ENCODE results near the gene RBM25.

Gene RBM25

DNA sequence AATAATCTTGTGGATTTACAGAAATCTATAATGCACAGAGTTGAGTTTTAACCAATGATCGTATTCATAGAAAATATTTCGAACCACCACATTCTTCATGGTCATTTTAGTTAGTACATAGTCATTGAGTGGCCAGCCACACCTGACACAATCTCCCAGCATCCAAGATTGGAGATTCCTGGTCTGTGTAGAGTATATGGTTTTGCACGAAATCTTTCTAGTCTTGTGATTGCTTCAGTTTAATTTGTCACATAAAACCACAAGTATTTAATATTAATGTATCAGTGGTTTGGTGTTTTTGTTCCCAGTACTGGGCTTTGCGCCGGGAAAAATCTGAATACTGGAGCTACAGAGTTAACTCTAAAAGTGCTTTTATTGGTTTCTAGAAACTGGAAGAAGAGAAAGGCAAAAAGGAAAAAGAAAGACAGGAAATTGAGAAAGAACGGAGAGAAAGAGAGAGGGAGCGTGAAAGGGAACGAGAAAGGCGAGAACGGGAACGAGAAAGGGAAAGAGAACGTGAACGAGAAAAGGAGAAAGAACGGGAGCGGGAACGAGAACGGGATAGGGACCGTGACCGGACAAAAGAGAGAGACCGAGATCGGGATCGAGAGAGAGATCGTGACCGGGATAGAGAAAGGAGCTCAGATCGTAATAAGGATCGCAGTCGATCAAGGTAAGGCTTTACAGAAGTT is 44.6 kb downstream of the RBM25 start:
- DNase-seq (ENCODE audit: low spot score): no peak

DNA sequence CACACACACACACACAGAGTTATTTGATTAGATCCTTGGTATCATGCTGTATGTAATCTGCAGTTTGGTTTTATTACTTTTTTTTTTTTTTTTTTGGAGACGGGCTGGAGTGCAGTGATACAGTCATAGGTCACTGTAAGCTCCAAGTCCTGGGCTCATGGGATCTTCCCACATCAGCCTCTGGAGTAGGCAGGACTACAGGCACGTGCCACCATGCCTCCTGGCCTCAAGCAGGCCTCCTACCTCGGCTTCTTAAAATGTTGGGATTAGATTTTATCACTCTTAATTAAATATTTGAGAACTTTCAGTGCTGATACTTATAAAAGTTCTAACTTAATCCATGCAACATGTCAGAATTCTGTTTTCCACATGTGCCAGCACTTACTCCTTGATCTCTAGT is 46.7 kb downstream of the RBM25 start:
- no peak for DNase-seq (ENCODE audit: low spot score)

DNA sequence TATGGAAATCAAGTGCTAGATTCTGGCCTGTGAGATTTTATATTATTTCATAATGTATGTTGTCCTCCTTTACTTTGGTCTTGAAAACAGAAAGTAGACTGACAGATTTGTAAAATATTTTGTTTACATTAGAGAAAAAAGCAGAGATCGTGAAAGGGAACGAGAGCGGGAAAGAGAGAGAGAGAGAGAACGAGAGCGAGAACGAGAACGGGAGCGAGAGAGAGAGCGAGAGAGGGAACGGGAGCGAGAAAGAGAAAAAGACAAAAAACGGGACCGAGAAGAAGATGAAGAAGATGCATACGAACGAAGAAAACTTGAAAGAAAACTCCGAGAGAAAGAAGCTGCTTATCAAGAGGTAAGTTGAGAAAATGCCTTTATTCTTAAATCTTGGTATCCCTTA is 47.4 kb downstream of the RBM25 start:
- no peak for DNase-seq (ENCODE audit: low spot score)

DNA sequence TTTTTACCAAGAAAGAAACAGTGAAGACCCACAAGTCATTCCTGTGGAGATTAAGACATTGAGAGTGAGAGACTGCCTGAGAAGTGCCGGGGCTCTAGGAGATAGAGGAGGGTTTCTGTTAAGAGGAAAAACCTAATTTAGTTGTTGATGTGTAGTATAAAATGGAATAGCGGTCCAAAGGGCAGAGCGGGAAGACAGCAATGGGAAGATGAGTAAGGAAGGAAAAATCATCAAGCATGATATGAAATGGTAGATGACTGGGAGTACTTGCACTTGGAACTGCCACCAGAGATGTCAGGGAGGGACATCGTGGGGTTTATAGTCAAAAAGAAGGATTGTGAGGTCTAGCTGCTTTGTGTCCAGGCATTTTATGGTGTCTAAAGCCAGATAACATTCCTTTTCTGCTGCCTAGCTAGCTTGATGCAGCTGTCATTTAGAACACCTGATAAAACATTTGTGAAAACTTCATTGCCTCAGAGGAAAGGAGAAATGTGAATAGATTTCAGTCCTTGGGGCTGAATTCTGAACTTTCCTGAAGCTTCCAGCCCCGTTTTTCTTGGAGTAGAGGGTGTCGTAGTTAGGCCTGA is 57.8 kb downstream of the RBM25 start:
- no peak for DNase-seq (ENCODE audit: low spot score)

DNA sequence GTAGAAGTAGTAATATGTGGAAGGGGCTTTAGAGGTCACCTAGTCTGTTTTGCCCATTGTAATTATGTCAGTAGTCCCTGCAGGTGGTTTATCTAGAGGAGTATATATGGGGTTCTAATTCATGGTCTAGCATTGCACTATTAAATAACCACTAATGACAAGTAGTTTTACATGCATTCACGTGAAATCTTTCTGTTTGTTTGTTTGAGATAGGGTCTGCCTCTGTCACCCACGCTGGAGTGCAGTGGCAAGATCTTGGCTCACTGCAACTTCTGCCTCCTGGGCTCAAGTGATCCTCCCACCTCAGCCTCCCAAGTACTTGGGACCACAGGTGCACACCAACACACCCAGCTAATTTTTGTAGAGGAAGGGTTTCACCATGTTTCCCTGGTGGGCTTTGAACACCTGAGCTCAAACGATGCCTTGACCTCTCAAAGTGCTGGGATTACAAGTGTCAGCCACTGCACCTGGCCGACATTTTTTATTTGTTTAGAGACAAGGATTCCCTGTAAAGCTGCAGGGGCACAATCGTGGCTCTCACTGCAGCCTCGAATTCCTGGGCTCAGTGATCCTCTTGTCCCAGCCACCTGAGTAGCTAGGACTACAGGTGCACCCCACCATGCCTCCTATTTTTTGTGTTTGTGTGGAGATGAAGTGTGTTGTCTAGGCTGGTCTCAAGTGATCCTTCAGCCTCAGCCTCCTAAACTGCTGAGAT is 66.0 kb downstream of the RBM25 start:
- no peak for DNase-seq (ENCODE audit: low spot score)

DNA sequence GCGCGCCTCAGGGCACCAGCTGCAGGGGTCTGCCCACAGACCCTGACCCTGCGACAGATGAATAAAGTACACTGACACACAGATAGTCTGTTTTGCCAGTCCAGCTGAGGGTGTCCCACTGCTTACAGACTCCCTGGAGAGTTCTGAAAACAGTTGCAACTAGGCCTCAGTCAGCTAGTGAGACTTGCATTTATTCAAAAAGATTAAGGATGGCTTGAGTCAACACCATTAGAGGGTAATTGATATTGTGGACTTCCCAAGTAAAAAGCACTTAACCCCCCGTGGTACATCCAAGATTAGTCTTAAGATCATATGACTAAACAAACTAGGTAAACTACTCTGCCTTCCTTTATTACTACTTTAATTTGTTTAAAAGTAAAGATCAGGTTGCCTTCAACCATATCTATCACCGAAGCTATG is 66.8 kb downstream of the RBM25 start:
- no peak for DNase-seq (ENCODE audit: low spot score)

DNA sequence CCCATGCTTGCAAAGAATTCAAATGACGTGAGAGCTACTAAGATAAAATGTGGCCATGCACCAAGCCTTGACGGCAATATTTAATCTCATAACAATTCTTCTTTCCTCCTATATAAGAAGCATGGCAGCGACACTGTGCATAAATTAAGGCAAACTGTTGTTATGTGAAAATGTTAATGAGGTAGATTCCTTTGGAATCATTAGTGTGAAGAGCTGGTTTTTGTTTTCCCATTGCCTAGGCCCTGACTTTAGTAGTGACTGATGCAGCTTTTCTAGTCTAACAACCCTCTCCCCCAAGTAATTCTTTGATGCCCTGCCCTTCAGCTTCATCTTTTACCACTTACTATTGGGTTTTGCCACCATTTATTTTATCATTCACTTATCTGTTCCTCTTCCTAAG is 67.4 kb downstream of the RBM25 start:
- DNase-seq (ENCODE audit: low spot score): no peak

DNA sequence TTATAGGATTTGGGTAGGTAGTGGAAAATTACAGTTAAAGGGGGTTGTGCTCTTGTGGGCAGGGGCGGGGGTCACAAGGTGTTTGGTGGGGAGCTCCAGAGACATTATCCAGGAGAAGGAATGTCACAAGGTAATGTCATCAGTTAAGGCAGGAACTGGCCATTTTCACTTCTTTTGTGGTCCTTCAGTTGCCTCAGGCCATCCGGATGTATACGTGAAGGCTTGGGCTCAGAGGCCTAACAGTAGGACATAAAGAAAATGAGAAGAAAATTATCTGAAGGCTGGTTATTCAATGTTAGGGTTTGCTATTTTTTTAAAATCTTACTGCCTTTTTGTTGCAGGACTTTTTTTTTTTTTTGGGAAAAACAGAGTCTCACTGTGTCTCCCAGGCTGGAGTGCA is 75.5 kb downstream of the RBM25 start:
- DNase-seq (ENCODE audit: low spot score): no peak

DNA sequence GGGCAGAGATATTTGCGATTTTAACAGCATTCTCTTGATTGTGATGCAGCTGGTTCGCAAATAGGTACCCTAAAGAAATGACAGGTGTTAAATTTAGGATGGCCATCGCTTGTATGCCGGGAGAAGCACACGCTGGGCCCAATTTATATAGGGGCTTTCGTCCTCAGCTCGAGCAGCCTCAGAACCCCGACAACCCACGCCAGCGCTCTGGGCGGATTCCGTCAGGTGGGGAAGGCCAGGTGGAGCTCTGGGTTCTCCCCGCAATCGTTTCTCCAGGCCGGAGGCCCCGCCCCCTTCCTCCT is 77.7 kb downstream of the RBM25 start:
- no peak for DNase-seq (ENCODE audit: low spot score)

DNA sequence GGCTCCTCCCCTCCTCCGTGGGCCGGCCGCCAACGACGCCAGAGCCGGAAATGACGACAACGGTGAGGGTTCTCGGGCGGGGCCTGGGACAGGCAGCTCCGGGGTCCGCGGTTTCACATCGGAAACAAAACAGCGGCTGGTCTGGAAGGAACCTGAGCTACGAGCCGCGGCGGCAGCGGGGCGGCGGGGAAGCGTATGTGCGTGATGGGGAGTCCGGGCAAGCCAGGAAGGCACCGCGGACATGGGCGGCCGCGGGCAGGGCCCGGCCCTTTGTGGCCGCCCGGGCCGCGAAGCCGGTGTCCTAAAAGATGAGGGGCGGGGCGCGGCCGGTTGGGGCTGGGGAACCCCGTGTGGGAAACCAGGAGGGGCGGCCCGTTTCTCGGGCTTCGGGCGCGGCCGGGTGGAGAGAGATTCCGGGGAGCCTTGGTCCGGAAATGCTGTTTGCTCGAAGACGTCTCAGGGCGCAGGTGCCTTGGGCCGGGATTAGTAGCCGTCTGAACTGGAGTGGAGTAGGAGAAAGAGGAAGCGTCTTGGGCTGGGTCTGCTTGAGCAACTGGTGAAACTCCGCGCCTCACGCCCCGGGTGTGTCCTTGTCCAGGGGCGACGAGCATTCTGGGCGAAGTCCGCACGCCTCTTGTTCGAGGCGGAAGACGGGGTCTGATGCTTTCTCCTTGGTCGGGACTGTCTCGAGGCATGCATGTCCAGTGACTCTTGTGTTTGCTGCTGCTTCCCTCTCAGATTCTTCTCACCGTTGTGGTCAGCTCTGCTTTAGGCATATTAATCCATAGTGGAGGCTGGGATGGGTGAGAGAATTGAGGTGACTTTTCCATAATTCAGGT is 78.3 kb downstream of the RBM25 start, which contains the start of gene PSEN1:
PSEN1 (plus strand) TSS at position 121 of the 839 bp plus-strand sequence. CDS start 11,513 bp downstream, outside the sequence.
- peak; percentile 98 for DNase-seq (ENCODE audit: low spot score)

DNA sequence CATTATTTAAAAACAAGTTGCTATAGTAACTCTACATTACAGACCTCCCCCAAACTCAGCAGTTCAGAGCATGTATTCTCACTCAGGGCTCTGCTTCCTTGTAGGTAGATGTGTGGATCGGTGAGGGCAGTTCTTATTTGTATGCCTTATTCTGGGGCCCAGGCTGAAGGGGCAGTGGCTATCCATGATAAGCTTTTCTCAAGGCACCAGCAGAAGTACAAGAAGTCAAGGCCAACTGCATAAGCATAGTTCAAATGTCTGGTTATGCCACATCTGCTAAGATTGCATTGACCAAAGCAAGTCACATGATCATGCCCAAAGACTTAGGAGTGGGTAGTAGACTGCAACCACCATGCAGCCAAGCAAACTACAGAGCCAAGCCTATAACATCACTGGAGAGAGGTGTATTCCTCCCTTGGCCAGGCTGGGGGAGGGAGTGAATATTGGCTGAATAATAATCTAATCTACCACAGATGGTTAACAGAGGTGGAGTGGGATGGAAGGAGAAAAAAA is 82.5 kb downstream of the RBM25 start:
- DNase-seq (ENCODE audit: low spot score): no peak

DNA sequence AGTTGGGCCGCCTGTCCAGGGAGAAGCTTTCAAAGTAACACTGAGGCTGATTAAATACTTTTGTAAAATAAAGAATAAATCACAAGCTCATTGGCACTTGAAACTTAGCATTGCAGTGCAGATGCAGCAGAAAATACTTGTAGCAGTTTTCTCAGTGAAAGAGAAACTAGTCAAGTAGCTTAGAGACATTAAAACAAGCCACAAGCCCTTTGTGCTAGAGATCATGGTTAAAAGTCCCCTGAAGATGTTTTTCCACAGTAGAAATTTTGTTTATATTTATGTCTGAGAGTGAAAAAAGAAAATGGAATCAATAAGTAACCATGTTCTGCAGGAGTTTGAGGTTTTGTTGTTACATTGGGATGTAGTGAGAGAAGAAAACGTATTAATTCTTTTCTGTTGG is 83.9 kb downstream of the RBM25 start:
- no peak for DNase-seq (ENCODE audit: low spot score)

DNA sequence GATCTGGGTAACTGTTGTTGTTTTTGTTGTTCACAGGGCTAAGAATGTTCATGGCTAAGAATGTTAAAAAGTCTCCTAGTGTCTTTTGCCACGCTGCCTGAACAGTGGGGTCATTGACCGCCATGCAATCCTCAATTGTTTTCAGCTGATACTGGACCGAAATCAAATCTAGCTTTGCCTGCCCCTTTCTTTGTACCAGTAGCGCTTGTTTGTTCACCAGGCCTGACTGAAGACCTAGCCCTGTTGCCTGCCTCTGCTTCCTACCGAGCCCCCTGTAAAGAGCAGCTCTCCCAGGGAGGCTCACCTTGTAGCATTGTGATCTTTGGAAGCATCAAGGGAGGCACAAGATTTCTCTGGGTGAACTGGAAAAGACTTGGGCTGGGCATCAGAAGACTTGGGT is 84.7 kb downstream of the RBM25 start:
- DNase-seq (ENCODE audit: low spot score): peak; percentile 52

DNA sequence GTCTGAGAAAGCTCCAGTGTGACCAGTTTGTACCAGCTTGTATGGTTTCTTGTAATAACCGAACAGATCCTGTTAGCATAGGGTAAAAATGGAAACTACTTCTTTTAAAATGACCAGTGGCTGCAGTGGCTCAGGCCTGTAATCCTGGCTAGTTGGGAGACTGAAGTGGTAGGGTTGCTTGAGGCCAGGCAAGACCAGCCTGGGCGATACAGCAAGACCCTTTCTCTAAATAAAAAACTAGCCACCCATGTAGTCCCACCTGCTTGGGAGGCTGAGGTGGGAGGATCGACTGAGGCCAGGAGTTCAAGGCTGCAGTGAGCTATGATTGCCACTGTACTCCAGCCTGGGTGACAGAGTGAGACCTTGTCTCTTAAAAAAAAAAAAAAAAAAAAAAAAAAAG is 85.3 kb downstream of the RBM25 start:
- no peak for DNase-seq (ENCODE audit: low spot score)

DNA sequence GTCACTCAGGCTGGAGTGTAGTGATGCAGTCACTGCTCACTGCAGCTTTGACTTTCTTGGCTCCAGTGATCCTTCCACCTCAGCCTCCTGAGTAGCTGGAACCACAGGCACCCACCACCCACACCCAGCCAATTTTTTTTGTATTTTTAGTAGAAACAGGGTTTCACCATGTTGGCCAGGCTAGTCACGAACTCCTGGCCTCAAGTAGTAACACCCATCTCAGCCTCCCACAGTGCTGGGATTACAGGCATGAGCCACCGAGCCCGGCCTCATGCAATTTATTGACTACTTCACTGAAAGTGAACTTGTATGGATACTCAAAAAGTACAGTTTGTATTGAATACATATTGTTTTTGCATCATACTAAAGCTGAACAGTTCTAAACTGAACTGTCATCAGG is 87.0 kb downstream of the RBM25 start:
- DNase-seq (ENCODE audit: low spot score): no peak

DNA sequence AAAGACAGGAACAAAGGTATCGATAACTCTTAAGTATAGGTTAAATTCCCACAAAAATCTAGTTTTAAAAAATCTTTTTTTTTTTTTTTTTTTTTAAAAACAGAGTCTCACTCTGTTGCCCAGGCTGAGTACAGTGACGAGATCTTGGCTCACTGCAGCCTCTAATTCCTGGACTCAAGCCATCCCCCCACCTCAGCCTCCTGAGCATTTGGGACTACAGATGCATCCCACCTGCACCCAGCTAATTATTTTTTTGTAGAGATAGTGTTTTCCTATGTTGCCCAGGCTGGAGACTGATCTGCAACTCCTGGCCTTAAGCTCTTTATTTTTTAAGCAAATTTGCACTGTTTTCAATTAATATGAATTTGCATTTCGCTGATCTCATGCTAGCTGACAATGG is 87.8 kb downstream of the RBM25 start:
- no peak for DNase-seq (ENCODE audit: low spot score)

DNA sequence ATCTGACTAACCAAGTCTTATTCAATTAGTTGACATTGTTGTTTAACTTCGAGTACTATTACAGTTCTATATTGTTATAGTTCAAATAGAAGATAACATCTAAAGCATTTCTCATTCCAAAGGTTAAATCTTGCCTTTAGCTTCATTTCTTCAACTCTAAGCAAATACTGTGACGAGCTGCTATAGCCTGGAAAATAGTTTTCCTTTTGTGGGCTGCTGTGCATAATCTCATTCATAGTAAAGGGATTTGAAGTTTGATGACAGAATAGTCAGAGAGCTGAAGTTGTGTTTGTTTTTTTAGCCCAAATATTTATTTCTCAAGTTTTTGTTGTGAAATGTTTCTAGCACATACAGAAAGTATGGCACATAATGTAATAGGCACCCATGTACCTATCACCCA is 91.4 kb downstream of the RBM25 start:
- DNase-seq (ENCODE audit: low spot score): no peak

DNA sequence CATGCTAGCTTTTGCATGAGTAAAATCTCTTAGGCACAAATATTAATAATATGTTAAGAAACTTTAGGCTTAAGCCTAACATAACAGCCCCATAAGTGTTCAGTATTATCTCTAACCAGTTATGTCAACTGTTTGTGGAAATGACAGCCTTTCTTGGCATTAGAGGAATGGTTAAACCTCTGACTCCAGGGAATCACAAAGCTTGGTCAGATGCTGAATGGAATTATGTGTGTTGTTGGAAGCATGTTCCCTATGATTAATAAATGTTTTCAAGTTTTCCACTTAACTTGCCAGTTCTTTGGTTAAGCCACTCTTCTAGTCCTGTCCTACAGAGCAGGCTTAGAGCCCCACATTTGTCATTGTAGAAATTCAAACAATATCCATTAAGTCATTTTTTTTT is 94.9 kb downstream of the RBM25 start:
- DNase-seq (ENCODE audit: low spot score): no peak

DNA sequence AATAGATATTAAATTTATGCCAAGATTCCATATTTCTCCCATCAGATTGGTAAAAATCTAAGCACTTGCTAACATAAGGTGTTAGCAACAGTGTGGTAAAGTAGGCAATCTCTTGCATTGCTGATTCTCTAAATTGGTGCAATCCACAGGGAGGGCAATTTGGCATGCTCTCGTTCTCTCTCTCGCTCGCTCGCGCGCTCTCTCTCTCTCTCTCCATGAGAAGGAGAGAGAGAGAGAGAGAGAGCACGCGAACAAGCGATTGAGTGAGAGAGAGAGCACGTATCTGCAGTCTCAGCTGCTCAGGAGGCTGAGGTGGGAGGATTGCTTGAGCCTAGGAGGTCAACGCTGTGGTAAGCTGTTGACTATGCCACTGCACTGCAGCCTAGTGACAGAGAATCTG is 103.9 kb downstream of the RBM25 start:
- DNase-seq (ENCODE audit: low spot score): no peak

DNA sequence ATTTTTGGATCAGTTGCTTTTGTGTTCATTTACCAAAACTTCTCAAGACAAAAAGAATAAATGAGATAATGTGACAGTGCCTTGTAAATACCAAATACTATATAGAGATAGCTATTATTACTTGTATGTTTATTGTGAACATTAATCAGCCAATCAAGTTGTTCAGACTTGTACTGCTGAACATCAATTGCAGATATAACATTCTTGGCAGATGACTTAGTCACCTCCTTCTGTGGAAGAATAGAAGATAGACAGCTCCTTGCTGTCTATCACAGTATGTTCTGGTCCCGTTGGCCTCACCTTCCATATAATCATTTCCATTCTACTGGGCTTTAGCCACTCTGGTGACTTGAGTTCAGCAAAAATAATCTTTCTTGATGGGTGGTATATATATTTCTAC is 108.1 kb downstream of the RBM25 start:
- no peak for DNase-seq (ENCODE audit: low spot score)

DNA sequence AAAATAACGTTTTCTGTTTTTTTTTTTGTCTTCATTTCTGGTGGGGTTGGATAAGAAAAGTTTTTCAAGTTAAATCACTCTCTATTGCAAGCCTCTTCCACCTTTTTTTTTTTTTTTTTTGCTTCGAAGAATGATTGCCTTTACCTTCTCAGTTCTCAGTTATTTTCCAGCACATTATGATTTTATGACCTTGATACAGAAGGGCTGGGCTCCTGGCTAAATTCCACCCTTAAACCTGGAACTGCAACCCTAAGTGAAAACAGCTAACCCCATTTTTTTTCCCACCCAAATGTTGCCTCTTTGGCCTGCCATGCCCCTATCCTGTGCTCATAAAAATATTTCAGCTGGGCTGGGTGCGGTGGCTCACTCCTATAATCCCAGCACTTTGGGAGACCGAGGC is 109.4 kb downstream of the RBM25 start:
- no peak for DNase-seq (ENCODE audit: low spot score)

DNA sequence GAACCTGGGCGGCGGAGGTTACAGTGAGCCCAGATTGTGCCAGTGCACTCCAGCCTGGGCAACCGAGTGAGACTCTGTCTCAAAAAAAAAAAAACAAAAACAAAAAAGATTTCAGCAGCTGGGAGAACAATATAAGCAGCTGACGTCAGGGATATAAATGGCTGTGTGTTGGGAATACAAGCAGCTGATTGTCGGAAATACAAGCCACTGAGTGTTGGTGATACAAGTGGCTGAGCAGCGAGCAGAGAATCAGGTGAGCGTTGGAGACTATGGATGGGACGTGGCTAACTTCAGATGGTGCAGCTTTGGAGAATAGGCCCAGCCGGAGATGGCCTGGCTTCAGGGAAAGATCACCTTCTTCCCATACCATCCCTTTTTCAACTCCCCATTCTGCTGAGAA is 109.9 kb downstream of the RBM25 start:
- DNase-seq (ENCODE audit: low spot score): no peak

DNA sequence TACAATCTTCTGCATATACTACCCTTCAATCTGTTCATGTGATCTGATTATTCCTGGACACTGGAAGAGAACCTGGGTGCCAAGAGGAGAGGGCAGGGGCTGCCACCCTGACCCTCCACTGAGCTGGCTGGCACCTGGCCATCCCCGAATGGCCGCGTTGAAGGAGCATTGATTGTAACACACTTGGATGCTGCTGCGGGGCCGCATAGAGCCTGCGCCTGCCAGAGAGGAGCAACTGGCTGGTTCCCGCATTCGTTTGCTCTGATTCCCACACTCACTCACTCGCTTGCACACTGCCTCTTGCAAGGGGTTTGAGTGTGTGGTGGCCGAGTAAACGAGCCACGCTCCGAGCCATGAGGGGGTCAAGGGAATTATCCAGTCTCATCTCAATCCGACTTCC is 110.4 kb downstream of the RBM25 start:
- DNase-seq (ENCODE audit: low spot score): no peak

Measured in ecto neural progenitor cell (in vitro differentiated cells).